ENCODE measurements around the gene GPR176.

DNA sequence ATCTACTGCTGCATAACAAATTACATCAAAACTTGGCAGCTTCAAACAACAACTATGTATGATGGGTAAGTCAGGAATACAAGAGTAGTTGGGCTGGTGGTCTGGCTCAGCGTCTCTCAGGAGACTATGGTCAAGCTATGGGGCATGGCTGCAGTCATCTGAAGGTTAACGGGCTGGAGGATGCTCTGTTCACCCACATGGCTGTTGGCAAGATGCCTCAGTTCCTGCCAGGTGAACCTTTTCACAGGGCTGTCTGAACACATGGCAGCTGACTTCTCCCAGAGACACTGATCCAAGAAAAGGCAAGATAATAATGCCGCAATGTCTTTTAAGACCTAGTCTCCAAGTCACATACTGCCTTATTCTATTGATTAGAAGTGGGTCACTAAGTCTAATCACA lies 63.7 kb downstream of the GPR176 start:
- TF ChIP-seq, protein P1, sequence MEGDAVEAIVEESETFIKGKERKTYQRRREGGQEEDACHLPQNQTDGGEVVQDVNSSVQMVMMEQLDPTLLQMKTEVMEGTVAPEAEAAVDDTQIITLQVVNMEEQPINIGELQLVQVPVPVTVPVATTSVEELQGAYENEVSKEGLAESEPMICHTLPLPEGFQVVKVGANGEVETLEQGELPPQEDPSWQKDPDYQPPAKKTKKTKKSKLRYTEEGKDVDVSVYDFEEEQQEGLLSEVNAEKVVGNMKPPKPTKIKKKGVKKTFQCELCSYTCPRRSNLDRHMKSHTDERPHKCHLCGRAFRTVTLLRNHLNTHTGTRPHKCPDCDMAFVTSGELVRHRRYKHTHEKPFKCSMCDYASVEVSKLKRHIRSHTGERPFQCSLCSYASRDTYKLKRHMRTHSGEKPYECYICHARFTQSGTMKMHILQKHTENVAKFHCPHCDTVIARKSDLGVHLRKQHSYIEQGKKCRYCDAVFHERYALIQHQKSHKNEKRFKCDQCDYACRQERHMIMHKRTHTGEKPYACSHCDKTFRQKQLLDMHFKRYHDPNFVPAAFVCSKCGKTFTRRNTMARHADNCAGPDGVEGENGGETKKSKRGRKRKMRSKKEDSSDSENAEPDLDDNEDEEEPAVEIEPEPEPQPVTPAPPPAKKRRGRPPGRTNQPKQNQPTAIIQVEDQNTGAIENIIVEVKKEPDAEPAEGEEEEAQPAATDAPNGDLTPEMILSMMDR (IDR thresholded peaks at IDR 0.05; ENCODE audit: insufficient read depth, low read length), result no peak
- no peak for TF ChIP-seq POLR2AphosphoS5 (IDR thresholded peaks at IDR 0.05; ENCODE audit: low read depth)
